CD4-positive, alpha-beta T cell treated with Interleukin-10 for 1 hour (primary cell): ENCODE data around the gene NXPE4.

ENCODE experiments used
- DNase-seq: peaks from one replicate; pipeline ENCODE4 v3.0.0-alpha.2; 2020

The NXPE4 gene

GRCh38 chr11:114556135-114556534 lies 39.5 kb downstream of the NXPE4 start:
- DNase-seq = no peak

GRCh38 chr11:114553642-114554041 lies 41.9 kb downstream of the NXPE4 start:
- no peak for DNase-seq

- DNase-seq = no peak
Measured at GRCh38 chr11:114551060-114551459, 44.5 kb downstream of the NXPE4 start.

- no peak for DNase-seq
Measured at GRCh38 chr11:114525682-114526081, 69.9 kb downstream of the NXPE4 start.

GRCh38 chr11:114524122-114524521 lies 71.5 kb downstream of the NXPE4 start:
- no peak for DNase-seq

GRCh38 chr11:114522818-114523217 lies 72.8 kb downstream of the NXPE4 start:
- no peak for DNase-seq
